Measurements from ENCODE around the gene TENT5C.

TENT5C gene

GRCh38 chr1:117573386-117574023 lies 32.3 kb upstream of the TENT5C start:
- no peak for DNase-seq (ENCODE audit: low spot score)

DNA sequence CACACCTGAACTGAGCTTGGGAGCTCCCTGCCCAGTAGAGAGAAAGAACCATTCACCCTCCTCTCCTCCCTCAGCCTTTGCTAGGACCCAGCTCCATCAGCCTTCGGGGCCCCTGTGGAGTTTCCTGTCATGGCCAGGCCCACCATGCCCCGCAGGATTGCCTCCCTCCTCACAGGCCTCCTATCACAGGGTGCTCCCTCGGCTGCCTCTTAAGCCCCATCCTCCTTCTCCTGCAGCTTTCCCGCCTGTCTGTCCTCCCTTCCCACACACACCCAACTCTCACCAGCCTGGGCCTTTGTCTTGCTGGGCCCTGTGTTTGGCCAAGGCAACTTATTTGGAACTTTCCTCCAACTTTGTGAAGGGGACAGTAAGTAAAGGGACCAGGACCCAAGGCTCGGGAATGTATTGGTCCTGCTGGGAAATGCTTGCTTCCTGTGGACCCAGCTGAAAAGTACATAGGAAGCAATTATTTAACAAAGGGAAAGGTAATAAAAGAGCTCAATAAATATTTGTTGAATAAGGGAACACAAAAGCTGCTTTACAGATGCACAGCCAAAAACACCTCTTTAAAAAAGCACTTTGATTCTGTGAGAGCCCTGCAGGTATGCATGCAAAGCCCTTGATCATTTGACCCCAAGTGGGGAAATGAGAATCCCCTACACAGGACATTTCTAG lies 31.6 kb upstream of the TENT5C start:
- DNase-seq (ENCODE audit: low spot score) = no peak

- no peak for DNase-seq (ENCODE audit: low spot score)
Measured at GRCh38 chr1:117575586-117576225, 30.1 kb upstream of the TENT5C start.

- DNase-seq (ENCODE audit: low spot score) = no peak
Measured at GRCh38 chr1:117576236-117576635, 29.6 kb upstream of the TENT5C start.

- DNase-seq (ENCODE audit: low spot score) = no peak
Measured at GRCh38 chr1:117577191-117577885, 28.5 kb upstream of the TENT5C start.

GRCh38 chr1:117578466-117578865 lies 27.4 kb upstream of the TENT5C start:
- DNase-seq (ENCODE audit: low spot score) = no peak

- no peak for DNase-seq (ENCODE audit: low spot score)
Measured at GRCh38 chr1:117579221-117579906, 26.5 kb upstream of the TENT5C start.

DNA sequence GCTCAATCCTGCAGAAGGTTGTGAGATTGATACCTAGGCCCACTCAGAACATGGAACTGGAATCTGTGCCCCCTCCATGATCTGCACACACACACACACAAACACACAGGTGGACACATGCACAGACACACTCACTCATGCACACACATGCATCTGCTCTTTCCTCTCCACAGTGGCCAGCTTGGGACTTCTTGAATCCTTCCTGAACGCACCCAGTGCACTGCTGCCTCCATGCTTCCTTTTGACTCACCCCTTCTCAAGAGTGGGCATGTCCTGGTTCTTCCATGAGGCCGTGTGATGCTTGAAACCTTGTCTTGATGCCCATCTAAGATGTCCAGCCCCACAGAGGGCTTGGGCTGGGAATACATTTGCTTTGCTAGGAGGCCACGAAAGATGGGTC lies 25.4 kb upstream of the TENT5C start:
- no peak for DNase-seq (ENCODE audit: low spot score)

GRCh38 chr1:117580882-117581281 lies 25.0 kb upstream of the TENT5C start:
- no peak for DNase-seq (ENCODE audit: low spot score)

- DNase-seq (ENCODE audit: low spot score) = no peak
Measured at GRCh38 chr1:117581391-117581943, 24.4 kb upstream of the TENT5C start.

GRCh38 chr1:117582451-117582850 lies 23.4 kb upstream of the TENT5C start:
- no peak for DNase-seq (ENCODE audit: low spot score)

DNA sequence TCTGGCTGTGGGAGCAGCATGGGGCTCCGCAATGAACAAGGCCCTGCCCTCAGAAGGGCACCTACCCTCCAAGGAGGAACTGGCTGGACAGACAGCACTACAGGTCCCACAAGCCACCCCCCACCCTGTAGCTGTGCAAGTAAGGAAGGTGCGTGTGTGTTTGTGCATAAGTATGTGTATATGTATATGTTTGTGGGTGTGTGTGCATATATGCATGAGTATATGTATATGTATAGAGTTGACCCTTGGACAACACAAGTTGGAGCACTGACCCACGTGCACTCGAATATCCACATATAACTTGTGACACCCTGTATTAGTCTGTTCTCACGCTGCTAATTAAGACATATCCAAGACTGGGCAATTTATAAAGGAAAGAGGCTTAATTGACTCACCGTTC lies 22.6 kb upstream of the TENT5C start:
- DNase-seq (ENCODE audit: low spot score) = no peak

- no peak for DNase-seq (ENCODE audit: low spot score)
Measured at GRCh38 chr1:117584181-117584580, 21.7 kb upstream of the TENT5C start.

DNA sequence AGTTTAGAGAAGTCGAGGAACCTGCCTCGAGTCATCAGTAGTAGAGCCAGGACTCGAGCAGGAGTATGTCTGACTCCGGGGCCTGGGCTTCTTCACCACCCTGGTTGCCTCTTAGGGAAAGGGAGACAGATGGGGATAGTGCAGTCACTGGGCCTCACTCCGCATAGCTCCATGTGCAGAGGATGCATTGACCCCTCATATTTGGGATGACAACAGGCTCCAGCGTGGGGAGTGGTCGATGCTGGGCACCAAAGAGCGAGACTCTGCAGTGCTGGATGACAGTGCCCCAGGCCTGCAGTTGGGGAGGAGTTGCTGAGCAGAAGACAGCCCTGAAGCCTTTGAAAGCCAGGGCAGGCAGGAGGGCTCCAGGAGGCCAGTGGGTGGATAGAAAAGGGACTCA lies 20.8 kb upstream of the TENT5C start:
- DNase-seq (ENCODE audit: low spot score) = no peak

DNA sequence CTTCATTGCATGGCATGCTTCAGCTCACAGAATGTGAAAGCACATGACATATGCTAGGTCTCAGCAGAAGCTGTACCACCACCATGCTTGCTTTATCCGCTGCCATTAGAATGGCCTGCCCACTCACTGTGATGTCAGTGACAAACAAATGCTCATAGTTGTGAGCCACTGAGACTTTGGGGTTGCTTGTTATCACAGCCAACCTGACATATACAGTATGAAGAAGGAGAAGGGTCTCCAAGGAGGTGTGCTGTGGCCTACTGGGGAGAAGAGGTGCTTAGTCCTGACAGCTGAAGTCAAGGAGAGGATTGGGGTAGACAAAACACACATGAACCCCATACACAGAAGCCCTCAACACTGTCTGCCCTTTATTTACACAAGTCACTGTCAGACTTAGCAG lies 19.5 kb upstream of the TENT5C start:
- DNase-seq (ENCODE audit: low spot score) = no peak

GRCh38 chr1:117586747-117587498 lies 18.9 kb upstream of the TENT5C start:
- DNase-seq (ENCODE audit: low spot score) = no peak

- no peak for DNase-seq (ENCODE audit: low spot score)
Measured at GRCh38 chr1:117587499-117588356, 18.1 kb upstream of the TENT5C start.

DNA sequence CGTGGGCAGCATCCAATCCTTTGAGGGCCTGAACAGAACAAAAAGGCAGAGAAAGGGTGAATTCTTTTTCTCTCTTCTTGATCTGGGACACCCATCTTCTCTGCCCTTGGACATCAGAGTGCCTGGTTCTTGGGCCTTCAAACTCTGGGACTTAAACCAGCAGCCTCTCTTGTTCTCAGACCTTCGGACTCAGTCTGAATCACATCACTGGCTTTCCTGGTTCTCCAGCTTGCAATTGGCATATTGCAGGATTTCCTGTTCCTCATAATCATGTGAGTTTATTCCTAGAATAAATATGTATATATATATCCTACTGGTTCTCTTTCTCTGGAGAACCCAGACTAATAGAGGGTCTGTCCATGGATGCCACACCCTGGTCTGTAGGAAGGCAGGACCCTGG lies 16.3 kb upstream of the TENT5C start:
- DNase-seq (ENCODE audit: low spot score) = no peak

- DNase-seq (ENCODE audit: low spot score) = no peak
Measured at GRCh38 chr1:117590273-117590925, 15.4 kb upstream of the TENT5C start.

DNA sequence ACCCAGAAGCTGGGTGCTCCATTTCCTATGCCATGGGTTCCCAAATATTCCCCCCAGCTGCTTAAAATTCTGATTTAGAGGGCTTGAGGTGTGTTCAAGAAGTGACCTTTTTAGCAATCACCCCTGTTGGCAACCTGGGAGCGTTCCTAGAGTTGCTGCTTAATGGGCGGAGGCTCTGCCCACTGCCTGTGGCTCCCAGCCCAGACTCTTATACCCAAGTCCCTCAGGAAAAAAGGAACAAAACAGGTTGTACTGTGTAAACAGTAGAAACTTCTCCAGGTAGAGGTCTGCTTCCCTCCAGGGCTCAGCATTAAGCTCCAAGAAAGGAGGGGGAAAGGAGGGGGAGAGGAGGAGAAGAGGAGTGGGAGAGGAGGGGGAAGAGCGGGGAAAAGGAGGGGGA lies 14.6 kb upstream of the TENT5C start:
- DNase-seq (ENCODE audit: low spot score) = no peak
